ENCODE data around the gene TGFA. TPM values are rescaled to one million over a fixed set of nuclear protein-coding genes. Genes with fewer than 3 reads are reported as not detected.

The TGFA gene
- polyA plus RNA-seq, 1 donor (not counting 4 experiments of a cell fraction or from before 2014, with no cell fraction given), result 51.7 TPM

DNA sequence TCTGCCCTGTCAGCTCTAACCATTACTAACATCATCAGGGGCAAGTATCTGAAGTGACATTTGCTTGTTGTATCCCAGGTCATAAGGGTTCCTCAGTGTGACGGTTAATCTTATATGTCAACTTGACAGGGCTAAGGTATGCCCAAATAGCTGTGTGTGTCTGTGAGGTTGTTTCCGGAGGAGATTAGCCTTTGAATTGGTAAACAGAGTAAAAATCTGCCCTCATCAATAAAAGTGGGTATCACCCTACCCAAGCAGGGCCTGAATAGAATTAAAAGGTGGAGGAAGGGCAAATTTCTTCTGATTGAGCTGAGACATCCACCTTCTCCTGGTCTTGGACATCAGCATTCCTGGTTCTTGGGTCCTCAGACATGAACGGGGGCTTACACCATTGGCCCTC lies 12.8 kb upstream of the TGFA start:
- Histone ChIP-seq H3K4me2 (ENCODE audit: control insufficient read depth, extremely low read depth, insufficient read depth, low read depth, low read length) (no peak overlapping the region), H3K79me2 (ENCODE audit: control insufficient read depth, insufficient read depth, low read length) (no peaks in the 10 kb centered on the region), H3K36me3 (ENCODE audit: control insufficient read depth in 2 of 2, extremely low read depth in 1 of 2, insufficient read depth in 2 of 2, low read length in 2 of 2) (no peaks in the 10 kb centered on the region), H2AFZ (ENCODE audit: control insufficient read depth, low read length) (no peak overlapping the region), H3K27me3 (ENCODE audit: control insufficient read depth, extremely low read depth, insufficient read depth, low read length) (no peaks in the 10 kb centered on the region), H3K27ac (ENCODE audit: control insufficient read depth, insufficient read depth, low read length) (no peak overlapping the region), H3K4me3 (ENCODE audit: control insufficient read depth in 2 of 3, extremely low read depth in 1 of 3, insufficient read depth in 2 of 3, low read depth in 1 of 3, low read length in 3 of 3) (no peak overlapping the region), H3K9ac (ENCODE audit: control insufficient read depth, extremely low read depth, insufficient read depth, low read length) (no peak overlapping the region), H3K9me1 (ENCODE audit: control insufficient read depth, extremely low read depth, insufficient read depth, low read length) (no peaks in the 10 kb centered on the region), H3K9me3 (ENCODE audit: control insufficient read depth, low read depth, low read length) (no peaks in the 10 kb centered on the region), H3K4me1 (ENCODE audit: control insufficient read depth, extremely low read depth, insufficient read depth, low read length) (peaks cover 27% of the 10 kb centered on the region), H4K20me1 (ENCODE audit: control insufficient read depth, extremely low read depth, insufficient read depth, low read length) (no peaks in the 10 kb centered on the region)
- TF ChIP-seq EZH2 (IDR thresholded peaks at IDR 0.05; ENCODE audit: low read length) (no peak), CTCF (optimal IDR thresholded peaks at IDR 0.05 in 1 of 3, IDR thresholded peaks at IDR 0.05 in 1 of 3, conservative IDR thresholded peaks at IDR 0.05 in 1 of 3; ENCODE audit: extremely low read depth in 1 of 3, insufficient read depth in 2 of 3, low read length in 3 of 3) (no peak)
- FAIRE-seq (peak; percentile 43), DNase-seq (ENCODE audit: low read depth, low spot score) (no peak)
- dilution Hi-C loops (cut with MboI; ENCODE audit: extremely low pct_ligation_motif_present, low sequenced_read_pairs), result no loop called here

DNA sequence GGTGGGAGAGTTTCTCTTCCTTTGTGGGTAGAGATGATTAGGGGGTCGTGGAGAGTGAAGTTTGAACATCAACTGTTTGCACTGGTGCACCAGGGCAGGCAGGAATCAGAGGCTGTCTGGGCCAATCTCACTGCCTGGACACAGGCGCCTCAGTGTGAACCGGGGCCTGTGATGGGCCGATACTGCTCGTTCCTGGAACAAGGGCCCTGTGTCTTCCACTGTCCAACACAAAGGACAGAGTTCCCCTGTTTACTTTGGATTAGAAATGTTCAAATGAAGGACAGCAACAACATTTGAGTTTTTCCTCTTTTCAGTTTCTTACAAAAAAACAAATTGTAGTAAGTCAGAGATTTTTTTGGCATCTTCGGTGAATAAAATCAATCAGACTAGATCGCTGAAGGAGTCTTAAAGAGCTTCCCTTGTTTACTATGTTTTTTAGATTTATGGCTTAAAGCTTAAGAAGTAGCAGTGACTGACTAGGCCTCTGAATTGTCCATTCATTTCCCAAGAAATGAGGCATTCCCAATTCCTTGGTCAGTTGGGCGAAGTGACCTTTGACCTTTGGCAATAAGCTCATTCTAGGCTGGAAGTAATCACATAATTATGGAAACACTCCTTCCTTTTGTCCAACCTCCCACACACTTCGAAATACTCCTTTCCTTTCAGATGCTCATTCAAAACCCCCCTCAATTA lies 11.6 kb upstream of the TGFA start:
- FAIRE-seq, result no peak
- no peaks in the 10 kb centered on the region for H3K36me3 ChIP-seq (ENCODE audit: control insufficient read depth in 2 of 2, extremely low read depth in 1 of 2, insufficient read depth in 2 of 2, low read length in 2 of 2)

More for the DNA sequence above, 11.6 kb upstream of the TGFA start:
- H3K4me3 ChIP-seq (ENCODE audit: control insufficient read depth in 2 of 3, extremely low read depth in 1 of 3, insufficient read depth in 2 of 3, low read depth in 1 of 3, low read length in 3 of 3), result no peak overlapping the region
- no peak for DNase-seq (ENCODE audit: low read depth, low spot score)
- no peaks in the 10 kb centered on the region for H3K9me1 ChIP-seq (ENCODE audit: control insufficient read depth, extremely low read depth, insufficient read depth, low read length)
- no peaks in the 10 kb centered on the region for H3K27me3 ChIP-seq (ENCODE audit: control insufficient read depth, extremely low read depth, insufficient read depth, low read length)
- H3K9ac ChIP-seq (ENCODE audit: control insufficient read depth, extremely low read depth, insufficient read depth, low read length), result no peak overlapping the region
- no peaks in the 10 kb centered on the region for H3K79me2 ChIP-seq (ENCODE audit: control insufficient read depth, insufficient read depth, low read length)
- no peaks in the 10 kb centered on the region for H4K20me1 ChIP-seq (ENCODE audit: control insufficient read depth, extremely low read depth, insufficient read depth, low read length)
- H3K4me2 ChIP-seq (ENCODE audit: control insufficient read depth, extremely low read depth, insufficient read depth, low read depth, low read length), result no peak overlapping the region
- H3K9me3 ChIP-seq (ENCODE audit: control insufficient read depth, low read depth, low read length), result no peaks in the 10 kb centered on the region
- no peak for TF ChIP-seq EZH2 (IDR thresholded peaks at IDR 0.05; ENCODE audit: low read length)
- no peak for TF ChIP-seq CTCF (optimal IDR thresholded peaks at IDR 0.05 in 1 of 3, IDR thresholded peaks at IDR 0.05 in 1 of 3, conservative IDR thresholded peaks at IDR 0.05 in 1 of 3; ENCODE audit: extremely low read depth in 1 of 3, insufficient read depth in 2 of 3, low read length in 3 of 3)
- dilution Hi-C loops (cut with MboI; ENCODE audit: extremely low pct_ligation_motif_present, low sequenced_read_pairs), result no loop called here
- no peak overlapping the region for H2AFZ ChIP-seq (ENCODE audit: control insufficient read depth, low read length)
- H3K27ac ChIP-seq (ENCODE audit: control insufficient read depth, insufficient read depth, low read length), result no peak overlapping the region
- H3K4me1 ChIP-seq (ENCODE audit: control insufficient read depth, extremely low read depth, insufficient read depth, low read length), result peaks cover 18% of the 10 kb centered on the region
